ENCODE measurements around the gene TEKTIP1.

Gene TEKTIP1

GRCh38 chr19:3536429-3537100 is 2.4 kb upstream of the TEKTIP1 start:
- H3K9me3 ChIP-seq (ENCODE audit: control insufficient read depth, low read depth, low read length) = no peaks in the 10 kb centered on the region
- no peak overlapping the region for H3K27ac ChIP-seq (ENCODE audit: low read length)
- no peaks in the 10 kb centered on the region for H3K27me3 ChIP-seq (ENCODE audit: control insufficient read depth, insufficient read depth, low read length)
- H3K36me3 ChIP-seq (ENCODE audit: control insufficient read depth, low read depth, low read length) = peaks cover 30% of the 10 kb centered on the region
- H3K4me3 ChIP-seq (ENCODE audit: low read length) = no peak overlapping the region
- no peak overlapping the region for H3K9ac ChIP-seq (ENCODE audit: low read length)
- H3K4me1 ChIP-seq (ENCODE audit: control insufficient read depth, low read depth, low read length) = no peaks in the 10 kb centered on the region

- Histone ChIP-seq H3K9ac (ENCODE audit: low read length) (no peak overlapping the region), H3K9me3 (ENCODE audit: control insufficient read depth, low read depth, low read length) (no peaks in the 10 kb centered on the region), H3K27ac (ENCODE audit: low read length) (no peak overlapping the region), H3K4me1 (ENCODE audit: control insufficient read depth, low read depth, low read length) (no peaks in the 10 kb centered on the region), H3K27me3 (ENCODE audit: control insufficient read depth, insufficient read depth, low read length) (no peaks in the 10 kb centered on the region), H3K4me3 (ENCODE audit: low read length) (no peak overlapping the region), H3K36me3 (ENCODE audit: control insufficient read depth, low read depth, low read length) (peaks cover 30% of the 10 kb centered on the region)
These were observed 1.9 kb upstream of the TEKTIP1 start for GRCh38 chr19:3537101-3537437.

GRCh38 chr19:3537438-3538240 is 1.3 kb upstream of the TEKTIP1 start:
- Histone ChIP-seq H3K4me1 (ENCODE audit: control insufficient read depth, low read depth, low read length) (no peaks in the 10 kb centered on the region), H3K9ac (ENCODE audit: low read length) (no peak overlapping the region), H3K9me3 (ENCODE audit: control insufficient read depth, low read depth, low read length) (no peaks in the 10 kb centered on the region), H3K27ac (ENCODE audit: low read length) (no peak overlapping the region), H3K4me3 (ENCODE audit: low read length) (no peak overlapping the region), H3K27me3 (ENCODE audit: control insufficient read depth, insufficient read depth, low read length) (no peaks in the 10 kb centered on the region), H3K36me3 (ENCODE audit: control insufficient read depth, low read depth, low read length) (peaks cover 24% of the 10 kb centered on the region)

GRCh38 chr19:3538258-3538929 is 580 bp upstream of the TEKTIP1 start:
- Histone ChIP-seq H3K27ac (ENCODE audit: low read length) (no peak overlapping the region), H3K9me3 (ENCODE audit: control insufficient read depth, low read depth, low read length) (no peaks in the 10 kb centered on the region), H3K4me3 (ENCODE audit: low read length) (no peak overlapping the region), H3K9ac (ENCODE audit: low read length) (no peak overlapping the region), H3K27me3 (ENCODE audit: control insufficient read depth, insufficient read depth, low read length) (no peaks in the 10 kb centered on the region), H3K4me1 (ENCODE audit: control insufficient read depth, low read depth, low read length) (no peaks in the 10 kb centered on the region), H3K36me3 (ENCODE audit: control insufficient read depth, low read depth, low read length) (peaks cover 19% of the 10 kb centered on the region)

GRCh38 chr19:3539756-3540118 is 763 bp downstream of the TEKTIP1 start:
- H3K36me3 ChIP-seq (ENCODE audit: control insufficient read depth, low read depth, low read length) = peaks cover 10% of the 10 kb centered on the region
- no peaks in the 10 kb centered on the region for H3K27me3 ChIP-seq (ENCODE audit: control insufficient read depth, insufficient read depth, low read length)

GRCh38 chr19:3543150-3544057 is 4.4 kb downstream of the TEKTIP1 start:
- Histone ChIP-seq H3K9me3 (ENCODE audit: control insufficient read depth, low read depth, low read length) (no peaks in the 10 kb centered on the region), H3K4me3 (ENCODE audit: low read length) (no peak overlapping the region), H3K4me1 (ENCODE audit: control insufficient read depth, low read depth, low read length) (no peaks in the 10 kb centered on the region), H3K9ac (ENCODE audit: low read length) (no peak overlapping the region), H3K27ac (ENCODE audit: low read length) (no peak overlapping the region), H3K36me3 (ENCODE audit: control insufficient read depth, low read depth, low read length) (no peaks in the 10 kb centered on the region), H3K27me3 (ENCODE audit: control insufficient read depth, insufficient read depth, low read length) (no peaks in the 10 kb centered on the region)

More at GRCh38 chr19:3539756-3540118, 763 bp downstream of the TEKTIP1 start:
- Histone ChIP-seq H3K9me3 (ENCODE audit: control insufficient read depth, low read depth, low read length) (no peaks in the 10 kb centered on the region), H3K4me1 (ENCODE audit: control insufficient read depth, low read depth, low read length) (no peaks in the 10 kb centered on the region), H3K27ac (ENCODE audit: low read length) (no peak overlapping the region), H3K9ac (ENCODE audit: low read length) (no peak overlapping the region), H3K4me3 (ENCODE audit: low read length) (no peak overlapping the region)

- H3K27me3 ChIP-seq (ENCODE audit: control insufficient read depth, insufficient read depth, low read length) = no peaks in the 10 kb centered on the region
- H3K27ac ChIP-seq (ENCODE audit: low read length) = no peak overlapping the region
- no peak overlapping the region for H3K4me3 ChIP-seq (ENCODE audit: low read length)
- H3K9me3 ChIP-seq (ENCODE audit: control insufficient read depth, low read depth, low read length) = no peaks in the 10 kb centered on the region
- H3K36me3 ChIP-seq (ENCODE audit: control insufficient read depth, low read depth, low read length) = no peaks in the 10 kb centered on the region
- no peak overlapping the region for H3K9ac ChIP-seq (ENCODE audit: low read length)
- no peaks in the 10 kb centered on the region for H3K4me1 ChIP-seq (ENCODE audit: control insufficient read depth, low read depth, low read length)
These were observed 5.0 kb downstream of the TEKTIP1 start for GRCh38 chr19:3544058-3544376.

- Histone ChIP-seq H3K9ac (ENCODE audit: low read length) (no peak overlapping the region), H3K4me1 (ENCODE audit: control insufficient read depth, low read depth, low read length) (no peaks in the 10 kb centered on the region), H3K27ac (ENCODE audit: low read length) (no peak overlapping the region)
These were observed 6.0 kb downstream of the TEKTIP1 start for GRCh38 chr19:3544742-3545668.

GRCh38 chr19:3545669-3546034 is 6.7 kb downstream of the TEKTIP1 start:
- H3K27me3 ChIP-seq (ENCODE audit: control insufficient read depth, insufficient read depth, low read length) = no peaks in the 10 kb centered on the region
- no peak overlapping the region for H3K9ac ChIP-seq (ENCODE audit: low read length)
- no peaks in the 10 kb centered on the region for H3K36me3 ChIP-seq (ENCODE audit: control insufficient read depth, low read depth, low read length)
- no peaks in the 10 kb centered on the region for H3K9me3 ChIP-seq (ENCODE audit: control insufficient read depth, low read depth, low read length)
- H3K4me1 ChIP-seq (ENCODE audit: control insufficient read depth, low read depth, low read length) = no peaks in the 10 kb centered on the region
- no peak overlapping the region for H3K4me3 ChIP-seq (ENCODE audit: low read length)
- H3K27ac ChIP-seq (ENCODE audit: low read length) = no peak overlapping the region

More at GRCh38 chr19:3544742-3545668, 6.0 kb downstream of the TEKTIP1 start:
- Histone ChIP-seq H3K27me3 (ENCODE audit: control insufficient read depth, insufficient read depth, low read length) (no peaks in the 10 kb centered on the region), H3K9me3 (ENCODE audit: control insufficient read depth, low read depth, low read length) (no peaks in the 10 kb centered on the region), H3K4me3 (ENCODE audit: low read length) (no peak overlapping the region), H3K36me3 (ENCODE audit: control insufficient read depth, low read depth, low read length) (no peaks in the 10 kb centered on the region)

GRCh38 chr19:3546119-3546518 is 7.1 kb downstream of the TEKTIP1 start:
- Histone ChIP-seq H3K4me3 (ENCODE audit: low read length) (no peak overlapping the region), H3K27me3 (ENCODE audit: control insufficient read depth, insufficient read depth, low read length) (no peaks in the 10 kb centered on the region), H3K9ac (ENCODE audit: low read length) (no peak overlapping the region), H3K4me1 (ENCODE audit: control insufficient read depth, low read depth, low read length) (no peaks in the 10 kb centered on the region), H3K27ac (ENCODE audit: low read length) (no peak overlapping the region), H3K9me3 (ENCODE audit: control insufficient read depth, low read depth, low read length) (no peaks in the 10 kb centered on the region), H3K36me3 (ENCODE audit: control insufficient read depth, low read depth, low read length) (no peaks in the 10 kb centered on the region)
